Mesendoderm (in vitro differentiated cells): ENCODE results near the gene MARK3.

Experiments
- DNase-seq: peaks from one replicate; pipeline ENCODE4 v3.0.0; 2013
- H2AK5ac ChIP-seq: 2 replicates; pipeline ENCODE4 v1.6.1; 2013; ENCODE audit warnings: low read length, inconsistent platforms
- H2BK120ac ChIP-seq: 2 replicates; pipeline ENCODE4 v1.6.1; 2013; ENCODE audit warnings: low read depth, mild to moderate bottlenecking, low read length, moderate library complexity, mixed read lengths
- H2BK15ac ChIP-seq: replicated peaks from 2 replicates; pipeline ENCODE4 v1.6.1; 2013; ENCODE audit warnings: low read depth, mild to moderate bottlenecking, moderate library complexity
- H2BK5ac ChIP-seq: 2 replicates; pipeline ENCODE4 v1.6.1; 2013; ENCODE audit warnings: low read length, inconsistent platforms
- H3K18ac ChIP-seq: 2 replicates; pipeline ENCODE4 v1.6.1; 2013; ENCODE audit warnings: mild to moderate bottlenecking, low read length, mixed read lengths
- H3K23ac ChIP-seq: one replicate; pipeline ENCODE4 v1.6.1; 2013; ENCODE audit warnings: low read length
- H3K27ac ChIP-seq: 2 replicates; pipeline ENCODE4 v1.5.1; 2013; ENCODE audit warnings: low read depth, mild to moderate bottlenecking, inconsistent platforms, low read length, moderate library complexity
- H3K27me3 ChIP-seq: 2 replicates; pipeline ENCODE4 v1.6.1; 2013; ENCODE audit warnings: low read length, control low read depth, mild to moderate bottlenecking, inconsistent platforms; ENCODE audit not compliant: insufficient read depth, poor library complexity
- H3K36me3 ChIP-seq: 2 replicates; pipeline ENCODE4 v1.6.1; 2013; ENCODE audit warnings: low read length, inconsistent platforms; ENCODE audit not compliant: control insufficient read depth, insufficient read depth
- H3K4ac ChIP-seq: one replicate; pipeline ENCODE4 v1.6.1; 2013; ENCODE audit warnings: low read depth, mild to moderate bottlenecking, low read length, moderate library complexity
- H3K4me1 ChIP-seq: 2 replicates; pipeline ENCODE4 v1.6.1; 2013; ENCODE audit warnings: low read depth, low read length, inconsistent platforms; ENCODE audit not compliant: control insufficient read depth
- H3K4me2 ChIP-seq: 2 replicates; pipeline ENCODE4 v1.6.1; 2013; ENCODE audit warnings: low read length
- H3K4me3 ChIP-seq: 2 replicates; pipeline ENCODE4 v1.5.1; 2013; ENCODE audit warnings: mild to moderate bottlenecking, low read length
- H3K56ac ChIP-seq: one replicate; pipeline ENCODE4 v1.6.1; 2013; ENCODE audit warnings: low read length
- H3K79me1 ChIP-seq: 2 replicates; pipeline ENCODE4 v1.6.1; 2013; ENCODE audit warnings: low read length, inconsistent platforms
- H3K79me2 ChIP-seq: 2 replicates; pipeline ENCODE4 v1.6.1; 2013; ENCODE audit warnings: mild to moderate bottlenecking, low read length; ENCODE audit not compliant: control insufficient read depth, insufficient read depth
- H3K9ac ChIP-seq: 2 replicates; pipeline ENCODE4 v1.6.1; 2013; ENCODE audit warnings: low read length, inconsistent platforms
- H4K5ac ChIP-seq: one replicate; pipeline ENCODE4 v1.6.1; 2013; ENCODE audit warnings: low read length
- H4K8ac ChIP-seq: one replicate; pipeline ENCODE4 v1.6.1; 2013; ENCODE audit warnings: low read depth, mild to moderate bottlenecking, control low read depth, low read length, moderate library complexity
- WGBS: extraction: QIAGEN DNeasy Blood & Tissue Kit; methylation state at CpG from one replicate; pipeline ENCODE4 v1.1.7; 2013; ENCODE audit warnings: low lambda C conversion rate, missing lambda C conversion rate; ENCODE audit not compliant: insufficient coverage; ENCODE audit errors: extremely low coverage; 5-methylcytosine and 5-hydroxymethylcytosine counted together

MARK3 gene

GRCh38 chr14:103500148-103500990 is 115.2 kb downstream of the MARK3 start:
- Histone ChIP-seq H2BK15ac (no peak overlapping the region), H3K79me2 (no peaks in the 10 kb centered on the region), H3K4ac (no peak overlapping the region), H3K23ac (no peak overlapping the region), H2BK120ac (no peak overlapping the region), H3K27ac (no peak overlapping the region), H3K36me3 (peaks cover 12% of the 10 kb centered on the region), H3K4me2 (no peak overlapping the region), H4K5ac (no peak overlapping the region), H3K27me3 (no peaks in the 10 kb centered on the region), H2BK5ac (no peak overlapping the region), H3K79me1 (no peaks in the 10 kb centered on the region), H3K18ac (no peak overlapping the region), H4K8ac (no peak overlapping the region), H3K9ac (no peak overlapping the region), H3K4me3 (no peak overlapping the region), H3K4me1 (no peaks in the 10 kb centered on the region), H3K56ac (no peak overlapping the region), H2AK5ac (no peak overlapping the region)
- DNase-seq, result peak; percentile 86
- no CpG with 5 or more reads among the region's 17 CpGs for WGBS

DNA sequence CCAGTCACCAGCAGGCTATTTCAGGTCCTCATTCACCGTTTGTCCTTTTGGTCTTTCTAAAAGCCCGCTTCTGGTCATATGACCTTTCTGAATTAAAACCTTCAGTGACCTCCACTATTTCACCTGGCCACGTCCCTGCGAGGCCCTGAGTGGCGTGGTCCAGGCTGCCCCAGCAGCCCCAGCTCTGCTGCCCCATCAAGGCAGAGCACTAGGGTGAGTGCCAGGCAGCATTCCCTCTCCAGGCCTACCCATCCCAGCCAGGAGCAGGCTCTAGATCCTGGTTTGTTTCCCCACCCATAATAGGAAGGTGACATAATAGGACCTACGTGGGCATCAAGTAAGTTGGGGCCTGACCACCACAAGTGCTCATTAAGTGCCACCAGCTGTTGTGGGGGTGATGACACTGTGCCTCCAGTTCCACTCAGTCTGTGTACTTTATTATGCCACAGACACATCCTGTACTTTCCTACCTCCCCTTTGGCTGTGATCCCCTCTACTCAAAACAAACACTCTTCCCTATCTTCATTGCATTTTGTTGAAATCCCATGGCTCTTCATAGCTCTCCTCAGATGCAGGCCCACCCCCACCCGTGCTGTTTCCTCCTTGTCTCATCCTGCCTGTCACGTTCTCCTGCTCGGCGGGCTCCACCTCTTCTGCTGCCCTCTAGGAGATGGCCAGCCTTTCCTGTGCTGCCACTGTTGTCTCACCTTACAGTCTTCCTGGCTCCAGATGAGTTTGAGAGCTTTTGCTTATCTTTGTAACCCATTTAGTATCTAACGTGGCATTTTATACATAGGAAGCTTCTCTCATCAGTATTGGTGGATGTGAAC is 116.0 kb downstream of the MARK3 start:
- H3K4me2 ChIP-seq, result no peak overlapping the region
- no peak overlapping the region for H3K18ac ChIP-seq
- no peaks in the 10 kb centered on the region for H3K79me1 ChIP-seq
- H3K56ac ChIP-seq, result no peak overlapping the region
- no peak overlapping the region for H3K9ac ChIP-seq
- H2BK120ac ChIP-seq, result no peak overlapping the region
- no peak for DNase-seq
- H3K27ac ChIP-seq, result no peak overlapping the region
- H2AK5ac ChIP-seq, result no peak overlapping the region
- no peak overlapping the region for H4K8ac ChIP-seq
- no peak overlapping the region for H3K4ac ChIP-seq
- H3K23ac ChIP-seq, result no peak overlapping the region
- H3K36me3 ChIP-seq, result peaks cover 10% of the 10 kb centered on the region
- H3K27me3 ChIP-seq, result no peaks in the 10 kb centered on the region
- H2BK15ac ChIP-seq, result no peak overlapping the region
- no peak overlapping the region for H3K4me3 ChIP-seq
- H3K4me1 ChIP-seq, result no peaks in the 10 kb centered on the region
- H2BK5ac ChIP-seq, result no peak overlapping the region
- H3K79me2 ChIP-seq, result no peaks in the 10 kb centered on the region
- no peak overlapping the region for H4K5ac ChIP-seq
- WGBS, result no CpG with 5 or more reads among the region's 11 CpGs

GRCh38 chr14:103501921-103502669 is 116.9 kb downstream of the MARK3 start:
- DNase-seq, result no peak
- Histone ChIP-seq H2AK5ac (no peak overlapping the region), H3K4me2 (no peak overlapping the region), H2BK5ac (no peak overlapping the region), H3K79me2 (no peaks in the 10 kb centered on the region), H3K18ac (no peak overlapping the region), H3K79me1 (no peaks in the 10 kb centered on the region), H3K4me3 (no peak overlapping the region), H3K56ac (no peak overlapping the region), H4K5ac (no peak overlapping the region), H3K4ac (no peak overlapping the region), H3K23ac (no peak overlapping the region), H3K36me3 (peaks cover 10% of the 10 kb centered on the region), H2BK120ac (no peak overlapping the region), H3K27ac (no peak overlapping the region), H2BK15ac (no peak overlapping the region), H3K9ac (no peak overlapping the region), H3K4me1 (no peaks in the 10 kb centered on the region), H4K8ac (no peak overlapping the region), H3K27me3 (no peaks in the 10 kb centered on the region)
- no CpG with 5 or more reads among the region's 9 CpGs for WGBS

DNA sequence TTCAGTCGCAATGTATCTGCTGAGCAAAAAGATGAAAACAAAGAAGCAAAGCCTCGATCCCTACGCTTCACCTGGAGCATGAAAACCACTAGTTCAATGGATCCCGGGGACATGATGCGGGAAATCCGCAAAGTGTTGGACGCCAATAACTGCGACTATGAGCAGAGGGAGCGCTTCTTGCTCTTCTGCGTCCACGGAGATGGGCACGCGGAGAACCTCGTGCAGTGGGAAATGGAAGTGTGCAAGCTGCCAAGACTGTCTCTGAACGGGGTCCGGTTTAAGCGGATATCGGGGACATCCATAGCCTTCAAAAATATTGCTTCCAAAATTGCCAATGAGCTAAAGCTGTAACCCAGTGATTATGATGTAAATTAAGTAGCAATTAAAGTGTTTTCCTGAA is 117.7 kb downstream of the MARK3 start:
- no peak overlapping the region for H4K8ac ChIP-seq
- H3K27me3 ChIP-seq, result no peaks in the 10 kb centered on the region
- H2BK5ac ChIP-seq, result no peak overlapping the region
- no peak overlapping the region for H3K4me3 ChIP-seq
- H3K36me3 ChIP-seq, result peaks cover 10% of the 10 kb centered on the region
- no peak overlapping the region for H3K9ac ChIP-seq
- H2AK5ac ChIP-seq, result no peak overlapping the region
- no peak overlapping the region for H3K18ac ChIP-seq
- no CpG with 5 or more reads among the region's 18 CpGs for WGBS
- no peaks in the 10 kb centered on the region for H3K79me1 ChIP-seq
- H3K56ac ChIP-seq, result no peak overlapping the region
- no peak overlapping the region for H3K27ac ChIP-seq
- H4K5ac ChIP-seq, result no peak overlapping the region
- no peaks in the 10 kb centered on the region for H3K79me2 ChIP-seq
- no peak overlapping the region for H2BK120ac ChIP-seq
- H3K4me1 ChIP-seq, result no peaks in the 10 kb centered on the region
- H3K4me2 ChIP-seq, result no peak overlapping the region
- H2BK15ac ChIP-seq, result no peak overlapping the region
- no peak overlapping the region for H3K4ac ChIP-seq
- H3K23ac ChIP-seq, result no peak overlapping the region
- DNase-seq, result no peak

DNA sequence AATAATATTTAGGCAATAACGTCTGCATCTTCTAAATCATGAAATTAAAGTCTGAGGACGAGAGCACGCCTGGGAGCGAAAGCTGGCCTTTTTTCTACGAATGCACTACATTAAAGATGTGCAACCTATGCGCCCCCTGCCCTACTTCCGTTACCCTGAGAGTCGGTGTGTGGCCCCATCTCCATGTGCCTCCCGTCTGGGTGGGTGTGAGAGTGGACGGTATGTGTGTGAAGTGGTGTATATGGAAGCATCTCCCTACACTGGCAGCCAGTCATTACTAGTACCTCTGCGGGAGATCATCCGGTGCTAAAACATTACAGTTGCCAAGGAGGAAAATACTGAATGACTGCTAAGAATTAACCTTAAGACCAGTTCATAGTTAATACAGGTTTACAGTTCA is 118.1 kb downstream of the MARK3 start:
- no peak overlapping the region for H4K5ac ChIP-seq
- WGBS, result no CpG with 5 or more reads among the region's 12 CpGs
- no peak overlapping the region for H3K4me2 ChIP-seq
- no peak overlapping the region for H4K8ac ChIP-seq
- no peaks in the 10 kb centered on the region for H3K79me2 ChIP-seq
- H2BK5ac ChIP-seq, result no peak overlapping the region
- no peak overlapping the region for H3K23ac ChIP-seq
- no peaks in the 10 kb centered on the region for H3K4me1 ChIP-seq
- peaks cover 10% of the 10 kb centered on the region for H3K36me3 ChIP-seq
- no peak overlapping the region for H3K9ac ChIP-seq
- no peak overlapping the region for H3K4ac ChIP-seq
- DNase-seq, result no peak
- H2BK120ac ChIP-seq, result no peak overlapping the region
- H3K18ac ChIP-seq, result no peak overlapping the region
- no peak overlapping the region for H3K4me3 ChIP-seq
- H3K79me1 ChIP-seq, result no peaks in the 10 kb centered on the region
- H2BK15ac ChIP-seq, result no peak overlapping the region
- H3K27me3 ChIP-seq, result no peaks in the 10 kb centered on the region
- H3K27ac ChIP-seq, result no peak overlapping the region
- no peak overlapping the region for H3K56ac ChIP-seq
- no peak overlapping the region for H2AK5ac ChIP-seq
